ENCODE results near the gene CCDC141.
"Not testable (repeated sequence)": the region's sequence is repeated elsewhere in the genome, so short reads cannot be mapped to it uniquely, and the experiment has no call there.

Gene CCDC141

DNA sequence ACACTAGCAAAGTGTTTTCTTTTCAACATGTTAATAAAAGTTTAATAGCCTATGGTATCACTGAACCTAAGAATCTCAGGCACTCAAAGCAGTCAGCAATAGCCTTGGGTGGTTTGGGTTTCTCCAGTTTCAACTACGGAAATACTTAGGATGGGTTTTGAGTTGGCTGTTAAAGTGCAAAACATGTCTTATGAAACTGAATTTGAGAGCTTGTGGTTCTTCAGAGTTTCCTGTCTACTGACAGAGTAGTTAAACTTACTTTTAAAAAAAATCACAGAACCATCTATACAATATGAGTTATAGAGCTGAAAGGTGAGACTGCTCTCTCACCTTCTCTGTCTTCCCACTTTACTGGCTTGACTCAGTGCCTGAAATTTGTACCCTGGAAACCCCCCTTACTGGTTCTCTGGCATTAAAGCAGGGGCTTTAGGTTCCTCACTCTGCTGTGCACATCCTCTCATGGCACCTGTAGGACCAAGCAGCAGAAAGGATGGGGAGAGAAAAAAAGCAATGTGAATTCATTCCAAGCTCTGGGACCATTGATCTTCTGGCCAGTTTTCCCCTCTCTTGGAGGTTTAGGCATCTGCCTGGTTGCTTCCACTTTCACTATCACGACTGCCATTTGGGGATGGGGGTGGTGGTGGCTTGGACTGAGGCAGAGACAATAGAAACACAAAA, 18.1 kb downstream of the CCDC141 start:
- DNase-seq, result no peak

DNA sequence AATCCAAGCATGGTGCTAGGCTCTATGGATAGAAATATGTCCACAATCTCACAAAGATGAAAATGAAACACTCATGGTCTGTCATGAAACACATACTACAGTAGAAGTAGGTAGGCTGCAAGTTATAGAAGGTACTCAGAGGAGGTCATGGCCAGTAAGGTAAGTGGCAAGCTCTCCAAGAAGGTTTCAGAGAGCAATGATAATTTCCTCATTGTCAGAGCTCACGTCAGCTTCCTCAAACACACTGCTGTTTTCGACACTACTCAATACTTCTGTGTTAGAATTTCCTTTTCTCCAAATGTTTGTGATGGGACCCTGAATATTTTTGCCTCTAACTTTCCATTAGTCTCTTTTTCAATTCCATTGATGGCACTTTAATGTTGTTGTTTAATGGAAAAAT, 25.5 kb downstream of the CCDC141 start:
- no peak for DNase-seq

DNA sequence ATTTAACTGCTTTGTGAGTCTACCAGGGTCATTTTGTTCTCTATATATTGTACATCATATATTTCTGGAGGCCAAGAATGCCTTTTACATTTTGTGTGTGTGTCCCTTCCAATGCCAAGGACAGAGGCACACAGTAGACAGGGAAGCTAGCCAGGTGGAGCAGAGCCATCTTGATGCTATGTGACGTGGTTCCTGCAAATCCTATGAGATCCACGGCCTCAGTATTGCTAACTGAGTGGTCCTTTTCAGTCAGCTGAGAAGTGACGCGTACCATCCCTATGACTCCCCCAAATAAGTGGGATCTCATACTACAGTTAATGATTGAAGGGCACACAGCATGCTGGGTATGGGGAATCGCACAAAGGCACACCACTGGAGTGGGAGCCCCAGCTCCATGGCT, 27.3 kb downstream of the CCDC141 start:
- DNase-seq, result no peak

DNA sequence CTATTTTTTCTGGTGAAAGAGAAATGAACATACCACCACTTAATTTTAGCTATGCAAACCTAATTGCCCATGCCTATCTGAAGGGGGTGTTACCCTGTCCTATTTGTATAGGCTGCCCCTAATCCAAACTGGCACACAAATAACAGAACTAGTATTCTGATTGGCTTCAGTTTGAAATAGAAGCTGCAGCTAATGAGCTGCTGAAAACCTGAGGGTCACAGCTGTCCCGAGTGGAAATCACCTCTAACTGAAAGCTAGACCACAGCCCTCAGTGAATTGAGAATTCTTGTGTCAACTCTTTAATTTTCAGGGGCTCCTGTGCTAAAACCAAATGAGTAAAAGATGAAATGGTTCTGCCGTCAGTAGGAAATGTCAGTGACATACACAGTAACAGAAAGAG, 28.7 kb downstream of the CCDC141 start:
- DNase-seq, result no peak

DNA sequence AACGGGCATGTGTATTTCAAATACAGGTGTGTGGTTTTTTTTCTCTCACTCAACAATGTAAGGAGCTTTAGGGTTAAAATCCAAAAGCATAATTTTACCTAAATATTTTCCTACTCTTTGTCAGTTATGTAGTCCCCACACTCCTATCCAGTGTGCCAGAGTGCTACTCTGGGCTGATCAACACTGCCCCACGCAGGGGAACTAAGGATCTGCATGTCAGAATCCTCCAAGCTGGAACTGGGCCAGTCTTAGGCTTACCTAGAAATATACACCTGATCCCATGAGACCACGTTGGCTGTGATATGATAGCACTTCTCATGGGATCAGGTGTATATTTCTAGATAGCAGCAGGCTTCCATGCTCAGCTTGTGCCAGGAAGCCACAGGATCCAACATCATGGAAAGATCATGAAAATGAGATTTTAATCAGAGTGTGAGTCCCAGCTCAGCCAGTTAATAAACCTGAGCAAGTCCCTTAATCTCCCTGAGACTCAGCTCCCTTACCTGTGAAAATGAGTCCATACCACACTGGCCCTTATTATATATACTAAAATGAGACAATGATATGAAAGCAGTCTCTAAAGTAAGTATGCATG, 29.7 kb downstream of the CCDC141 start:
- no peak for DNase-seq

DNA sequence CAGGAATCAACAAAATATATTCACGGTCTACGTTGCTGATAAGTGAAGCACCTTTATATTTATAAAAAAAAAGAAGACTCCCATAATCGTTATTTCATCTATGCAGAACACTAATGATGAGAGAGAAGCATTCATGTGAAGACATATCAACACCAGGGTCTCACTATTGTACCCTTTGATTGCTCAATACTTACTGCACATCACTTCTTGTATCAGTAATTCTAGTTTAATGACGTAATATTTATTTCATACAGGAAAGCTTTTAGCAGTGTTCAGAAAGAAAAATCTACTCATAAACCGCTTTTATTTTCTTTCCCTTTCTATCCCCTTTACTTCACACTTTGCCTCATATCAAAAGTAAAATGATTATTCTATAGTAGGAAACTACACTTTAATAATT, 30.7 kb downstream of the CCDC141 start:
- no peak for DNase-seq

DNA sequence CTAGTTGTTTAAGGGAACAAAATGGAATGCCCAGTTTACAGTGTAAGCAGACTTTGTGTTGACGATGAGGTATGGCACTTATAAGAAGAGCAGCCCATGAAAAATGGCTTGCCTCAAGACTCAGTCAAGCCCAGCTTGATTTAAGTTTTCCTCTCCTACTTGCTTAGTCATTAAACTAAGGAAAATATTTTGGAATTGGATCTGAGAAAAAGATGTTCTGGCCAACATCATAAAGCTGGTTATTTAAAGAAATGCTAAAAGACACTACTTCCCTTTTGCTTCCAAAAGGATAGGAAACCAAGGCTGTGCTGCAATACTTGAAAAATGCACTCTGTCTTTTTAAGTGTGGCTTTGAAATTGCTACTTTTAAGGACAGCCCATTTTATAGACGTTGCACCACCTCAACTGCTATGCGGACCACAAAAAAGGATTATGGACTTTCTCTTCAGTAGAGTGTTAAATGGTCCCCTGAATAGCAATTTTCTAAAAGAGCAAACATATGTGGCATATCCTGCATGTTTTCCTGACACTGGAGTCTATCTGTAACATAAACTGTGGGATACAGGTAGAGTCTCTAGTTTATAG, 32.1 kb downstream of the CCDC141 start:
- DNase-seq, result no peak

DNA sequence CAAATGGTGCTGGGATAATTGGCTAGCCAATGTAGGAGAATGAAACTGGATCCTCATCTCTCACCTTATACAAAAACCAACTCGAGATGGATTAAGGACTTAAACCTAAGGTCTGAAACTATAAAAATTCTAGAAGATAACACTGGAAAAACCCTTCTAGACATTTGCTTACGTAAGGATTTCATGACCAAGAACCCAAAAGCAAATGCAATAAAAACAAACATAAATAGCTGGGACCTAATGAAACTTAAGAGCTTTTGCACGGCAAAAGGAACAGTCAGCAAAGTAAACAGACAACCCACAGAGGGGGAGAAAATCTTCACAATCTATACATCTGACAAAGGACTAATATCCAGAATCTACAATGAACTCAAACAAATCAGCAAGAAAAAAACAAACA, 35.7 kb downstream of the CCDC141 start:
- DNase-seq, result not testable (repeated sequence)

DNA sequence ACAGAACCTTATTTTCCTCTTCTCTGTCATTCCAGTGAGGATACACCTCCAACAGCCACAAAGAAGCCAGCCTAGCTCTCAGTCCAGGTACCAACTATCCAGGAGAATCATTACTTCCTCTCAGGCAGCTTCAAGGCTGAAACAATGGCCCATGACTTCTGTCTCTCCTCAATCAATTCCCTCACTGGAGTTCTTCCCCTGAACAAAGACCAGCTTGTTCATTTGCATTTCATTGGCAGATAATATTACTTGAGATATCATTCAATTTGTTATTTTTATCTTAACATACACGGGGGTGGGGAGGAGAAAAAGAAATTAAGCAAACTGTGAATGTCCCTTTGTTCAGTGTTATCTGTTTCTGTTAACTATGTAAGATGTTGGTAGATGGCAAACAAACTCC, 44.0 kb downstream of the CCDC141 start:
- no peak for DNase-seq

DNA sequence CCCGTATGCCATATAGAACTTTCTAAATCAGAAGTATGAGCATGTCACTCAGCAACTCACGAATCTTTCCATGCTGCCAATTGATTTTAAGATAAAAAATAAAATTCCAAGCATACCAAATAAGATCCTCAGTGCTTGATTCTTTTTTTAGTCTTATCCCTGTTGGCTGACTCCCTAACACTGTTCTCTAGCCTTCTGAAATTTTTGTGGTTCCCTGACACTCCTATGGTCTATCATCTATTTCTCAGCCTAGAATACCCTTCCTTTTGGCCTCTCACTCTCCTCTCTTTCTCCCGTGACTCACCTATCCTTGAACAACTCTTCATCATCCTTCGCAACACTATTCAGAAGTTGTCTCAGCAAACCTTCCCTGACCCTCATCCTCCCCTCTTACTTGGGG, 50.5 kb downstream of the CCDC141 start:
- DNase-seq, result no peak

DNA sequence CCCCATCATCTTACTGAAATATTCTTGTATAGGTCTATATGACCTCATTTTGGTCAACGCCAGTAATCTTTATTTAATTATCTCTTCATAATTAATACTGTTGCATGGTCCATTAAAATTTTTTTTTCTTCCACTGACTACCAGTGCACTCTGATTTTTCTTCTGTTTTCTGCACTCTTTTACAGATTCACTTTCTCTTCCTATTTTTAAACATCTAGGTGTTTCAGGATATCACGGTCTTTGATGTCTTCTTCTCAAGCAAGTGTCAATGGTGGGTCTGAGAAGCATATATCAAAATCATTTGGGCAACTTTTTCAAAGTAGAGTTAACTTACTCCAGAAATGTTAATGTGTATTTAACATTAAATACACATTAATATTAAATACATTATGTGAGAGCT, 51.4 kb downstream of the CCDC141 start:
- DNase-seq, result no peak

DNA sequence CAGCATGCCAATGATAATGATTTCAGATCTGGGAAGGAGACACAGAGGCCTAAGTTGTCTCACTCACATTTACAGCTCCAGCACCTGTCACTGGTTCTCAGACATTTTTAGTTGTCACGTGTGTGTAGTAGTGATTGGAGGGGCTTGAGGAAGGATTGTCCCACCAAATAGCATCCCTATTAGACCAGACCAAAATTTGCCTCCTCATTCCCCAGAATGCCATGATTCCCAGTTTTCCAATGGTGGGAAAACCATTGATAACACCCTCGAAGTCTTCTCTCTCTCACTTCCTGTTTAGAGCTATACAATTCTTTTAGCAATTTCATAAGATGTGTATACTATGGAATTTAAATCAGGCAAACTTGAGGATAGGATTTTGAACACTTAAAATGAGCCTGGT, 52.5 kb downstream of the CCDC141 start:
- DNase-seq, result no peak

DNA sequence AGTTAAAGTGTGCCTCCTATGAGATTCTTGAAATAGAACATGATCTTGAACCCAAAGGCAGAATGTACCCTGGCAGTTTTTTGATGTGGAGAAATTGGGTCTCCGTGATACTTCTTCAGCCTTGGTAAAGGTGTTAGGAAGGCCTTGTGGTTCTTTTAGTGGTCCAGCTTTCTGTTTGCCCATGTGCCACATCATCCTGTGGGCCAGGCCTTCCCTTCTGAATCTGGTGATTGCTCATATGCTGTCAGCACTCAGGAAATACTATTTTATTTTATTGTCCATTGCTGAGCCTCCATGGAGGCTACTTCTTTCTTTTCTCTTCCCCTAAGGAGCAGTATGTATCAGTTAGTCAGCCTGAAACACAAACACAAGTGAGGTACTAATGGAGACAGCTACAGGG, 52.9 kb downstream of the CCDC141 start:
- no peak for DNase-seq

DNA sequence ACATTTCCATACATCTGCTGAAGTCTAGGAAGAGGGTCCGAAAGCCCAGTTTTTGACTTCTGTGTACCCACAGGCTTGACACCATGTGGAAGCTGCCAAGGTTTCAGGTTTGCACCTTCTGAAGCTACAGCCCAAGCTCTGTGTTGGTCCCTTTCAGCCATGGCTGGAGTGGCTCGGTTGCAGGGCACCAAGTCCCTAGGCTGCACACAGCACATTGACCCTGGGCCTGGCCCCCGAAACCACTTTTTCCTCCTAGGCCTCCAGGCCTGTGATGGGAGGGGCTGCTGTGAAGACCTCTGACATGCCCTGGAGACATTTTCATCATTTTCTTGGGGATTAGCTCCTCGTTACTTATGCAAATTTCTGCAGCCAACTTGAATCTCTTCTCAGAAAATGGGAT, 55.7 kb downstream of the CCDC141 start:
- DNase-seq, result no peak

DNA sequence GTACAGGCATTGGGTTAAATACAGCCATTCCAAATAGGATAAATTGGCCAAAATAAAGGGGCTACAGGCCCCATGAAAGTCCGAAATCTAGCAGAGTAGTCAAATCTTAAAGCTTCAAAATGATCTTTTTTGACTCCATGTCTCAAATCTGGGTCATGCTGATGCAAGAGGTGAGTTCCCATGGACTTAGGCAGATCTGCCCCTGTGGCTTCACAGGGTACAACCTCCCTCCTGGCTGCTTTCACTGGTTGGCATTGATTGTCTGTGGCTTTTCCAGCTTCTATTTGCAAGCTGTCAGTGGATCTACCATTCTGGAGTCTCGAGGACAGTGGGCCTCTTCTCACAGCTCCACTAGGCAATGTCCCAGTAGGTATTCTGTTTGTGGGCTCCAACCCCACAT, 56.1 kb downstream of the CCDC141 start:
- DNase-seq, result no peak

DNA sequence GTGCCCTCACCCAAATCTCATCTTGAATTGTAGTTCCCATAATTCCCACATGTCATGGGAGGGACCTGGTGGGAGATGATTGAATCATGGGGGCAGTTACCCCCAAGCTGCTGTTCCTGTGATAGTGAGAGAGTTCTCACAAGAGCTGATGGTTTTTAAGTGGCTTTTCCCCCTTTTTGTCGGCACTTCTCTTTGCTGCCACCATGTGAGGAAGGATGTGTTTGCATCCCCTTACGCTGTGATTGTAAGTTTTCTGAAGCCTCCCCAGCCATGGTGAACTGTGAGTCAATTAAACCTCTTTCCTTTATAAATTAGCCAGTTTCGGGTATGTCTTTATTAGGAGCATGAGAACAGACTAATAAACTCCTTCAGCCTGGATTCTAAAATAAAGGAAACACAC, 57.2 kb downstream of the CCDC141 start:
- not testable (repeated sequence) for DNase-seq

DNA sequence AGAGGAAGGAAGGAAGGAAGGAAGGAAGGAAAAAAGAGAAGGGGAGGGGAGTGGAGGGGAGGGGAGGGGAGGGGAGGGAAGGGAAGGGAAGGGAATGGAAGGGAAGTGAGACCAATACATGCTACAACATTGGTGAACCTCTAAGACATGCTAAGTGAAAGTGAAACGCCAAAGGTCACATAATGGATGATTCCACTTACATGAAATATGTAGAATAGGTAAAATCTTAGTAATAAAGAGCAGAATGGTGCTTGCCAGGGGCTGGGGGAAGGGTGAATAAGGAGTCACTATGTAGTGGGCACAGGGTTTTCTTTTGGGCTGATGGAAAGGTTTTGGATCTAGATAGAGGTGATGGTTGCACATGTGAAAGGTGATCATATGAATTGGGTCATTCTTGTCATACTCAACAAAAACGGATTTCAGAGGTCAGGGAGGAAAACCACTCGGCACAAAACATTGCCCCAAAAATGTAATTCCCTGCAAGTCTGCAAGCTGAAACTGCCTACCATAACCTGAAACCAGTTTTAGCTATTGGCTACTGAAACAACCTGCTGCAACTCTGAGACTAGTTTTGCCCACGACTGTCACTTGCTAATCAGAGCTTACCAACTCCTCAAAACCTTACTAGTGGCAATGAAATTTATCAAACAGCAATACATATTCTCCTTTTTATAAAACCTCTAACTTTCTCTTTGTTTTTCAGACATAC, 59.2 kb downstream of the CCDC141 start:
- no peak for DNase-seq

DNA sequence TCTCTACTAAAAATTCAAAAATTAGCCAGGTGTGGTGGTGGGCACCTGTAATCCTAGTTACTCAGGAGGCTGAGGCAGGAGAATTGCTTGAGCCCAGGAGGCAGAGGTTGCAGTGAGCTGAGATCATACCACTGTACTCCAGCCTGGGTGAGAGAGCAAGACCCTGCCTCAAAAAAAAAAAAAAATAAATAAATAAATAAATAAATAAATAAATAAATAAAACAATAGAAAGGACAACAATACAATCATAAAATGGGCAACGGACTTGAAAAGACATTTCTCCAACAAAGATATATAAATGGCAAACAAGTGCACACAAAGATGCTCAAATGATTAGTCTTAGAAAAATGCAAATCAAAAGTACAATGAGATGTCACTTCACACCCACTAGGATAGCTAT, 60.5 kb downstream of the CCDC141 start:
- not testable (repeated sequence) for DNase-seq

DNA sequence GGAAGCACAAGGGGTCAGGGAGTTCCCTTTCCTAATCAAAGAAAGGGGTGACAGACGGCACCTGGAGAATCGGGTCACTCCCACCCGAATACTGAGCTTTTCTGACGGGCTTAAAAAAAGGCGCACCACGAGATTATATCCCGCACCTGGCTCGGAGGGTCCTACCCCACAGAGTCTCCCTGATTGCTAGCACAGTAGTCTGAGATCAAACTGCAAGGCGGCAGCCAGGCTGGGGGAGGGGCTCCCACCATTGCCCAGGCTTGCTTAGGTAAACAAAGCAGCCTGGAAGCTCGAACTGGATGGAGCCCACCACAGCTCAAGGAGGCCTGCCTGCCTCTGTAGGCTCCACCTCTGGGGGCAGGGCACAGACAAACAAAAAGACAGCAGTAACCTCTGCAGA, 67.3 kb downstream of the CCDC141 start:
- not testable (repeated sequence) for DNase-seq

DNA sequence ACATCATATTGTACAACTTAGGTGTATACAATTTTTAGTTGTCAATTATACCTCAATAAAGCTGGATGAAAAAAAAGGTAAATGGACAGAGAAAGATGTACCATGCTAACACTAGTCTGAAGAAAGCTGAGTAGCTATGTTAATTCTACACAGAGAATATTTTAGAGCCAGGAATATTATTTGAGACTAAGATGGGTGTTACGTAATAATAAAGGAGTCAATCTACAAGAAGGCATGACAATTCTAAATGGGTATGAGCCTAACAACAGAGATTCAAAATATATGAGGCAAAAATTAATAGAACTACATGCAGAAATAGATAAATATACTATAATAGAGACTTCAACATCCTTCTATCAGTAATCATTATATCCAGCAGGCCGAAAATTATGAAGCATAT, 69.1 kb downstream of the CCDC141 start:
- DNase-seq, result no peak

DNA sequence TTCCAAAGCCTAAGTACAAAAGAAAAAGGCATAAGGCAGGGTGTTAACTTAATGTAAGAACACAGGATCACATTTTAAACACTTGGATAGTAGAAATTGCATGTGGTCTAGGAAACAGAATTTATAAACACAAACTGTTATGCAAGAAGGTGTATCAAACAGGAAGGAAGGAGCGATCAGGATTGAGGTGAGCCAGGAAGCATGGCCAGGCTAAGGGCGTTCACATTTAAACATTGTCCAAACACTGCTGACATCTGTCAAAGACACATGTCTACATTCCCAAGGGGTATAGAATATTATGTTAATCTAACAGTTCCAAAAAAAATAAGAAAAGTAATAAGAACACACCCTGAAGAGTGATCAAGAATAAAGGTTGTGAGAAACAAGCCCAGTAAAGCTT, 71.3 kb downstream of the CCDC141 start:
- no peak for DNase-seq

DNA sequence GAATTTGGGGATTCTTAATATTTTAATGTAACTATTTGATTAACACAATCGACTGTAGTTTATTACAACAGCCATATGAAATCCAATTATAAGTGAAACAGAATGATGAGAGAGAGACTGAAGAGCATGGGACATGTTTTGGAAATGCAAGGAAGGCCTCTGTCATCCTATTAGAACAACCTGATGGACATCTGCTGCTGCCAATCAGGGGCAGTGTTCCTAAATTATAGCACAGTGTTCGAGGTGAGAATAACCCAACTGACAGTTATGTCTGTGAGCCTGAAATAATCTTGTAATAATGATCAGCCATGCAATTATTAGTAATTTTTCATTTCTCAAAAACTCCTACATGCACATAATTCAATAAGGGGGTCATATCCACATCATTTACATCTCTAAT, 73.6 kb downstream of the CCDC141 start:
- no peak for DNase-seq

DNA sequence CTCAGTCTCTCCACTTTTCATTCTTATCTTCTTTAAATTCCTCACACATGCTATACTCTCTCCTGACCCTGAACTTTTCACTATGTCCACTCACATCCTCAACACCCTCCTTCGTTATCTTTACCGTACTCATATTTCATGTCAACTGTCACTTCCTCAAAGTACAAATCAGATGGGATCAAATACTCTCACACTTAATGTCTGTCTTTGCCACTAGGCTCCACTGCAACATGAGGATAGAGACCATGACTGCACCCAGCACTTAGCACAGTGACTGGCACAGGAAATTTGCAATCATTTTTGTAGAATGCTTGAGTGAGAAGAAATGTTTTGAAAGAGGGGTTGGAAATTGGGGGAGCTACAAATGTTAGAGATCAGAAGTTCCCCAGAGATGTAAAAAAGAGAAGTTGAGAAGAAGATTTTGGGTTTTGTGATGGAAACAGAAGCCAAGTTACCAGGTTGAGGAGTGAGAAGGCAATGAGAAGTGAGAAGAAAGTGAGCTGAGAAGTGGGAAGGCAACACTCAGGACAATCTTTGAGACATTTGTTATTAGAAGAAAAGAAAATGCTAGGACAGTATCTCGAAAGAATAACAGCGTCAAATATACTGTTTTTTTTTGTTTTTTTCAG, 87.0 kb downstream of the CCDC141 start:
- no peak for DNase-seq

DNA sequence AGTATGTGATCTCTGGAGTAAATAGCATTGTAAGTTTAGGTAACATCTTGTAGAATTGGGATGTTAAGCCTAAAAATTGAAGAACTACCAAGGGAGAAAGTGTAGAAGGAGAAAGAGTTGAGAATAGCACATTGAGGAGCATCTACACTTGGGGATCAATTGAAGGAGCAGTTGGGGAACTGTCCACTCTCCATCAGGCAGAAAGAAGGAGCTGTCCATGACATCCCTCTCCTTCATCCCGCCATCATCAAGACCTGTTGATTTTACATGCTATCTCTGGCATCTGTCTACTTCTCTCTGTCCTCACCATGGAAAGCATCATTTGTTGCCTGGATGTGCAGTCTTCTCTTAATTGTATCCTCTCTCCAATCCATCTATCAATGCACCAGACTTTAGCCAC, 87.8 kb downstream of the CCDC141 start:
- DNase-seq, result no peak

All from NCI-H1417 treated with DMSO at 0.1 percent for 48 hours (cell line).